ENCODE data around the gene RAI14.

The RAI14 gene

GRCh38 chr5:34832568-34832967, 176.4 kb downstream of the RAI14 start:
- H3K27ac ChIP-seq = no peak overlapping the region
- no peak overlapping the region for H3K4me3 ChIP-seq (ENCODE audit: low read depth, low read length)
- H3K27me3 ChIP-seq (replicated peaks) = no peaks in the 10 kb centered on the region
- in situ Hi-C loops (cut with HindIII; ENCODE audit: low pct_ligation_motif_present, low sequenced_read_pairs) = no loop called here
- H3K36me3 ChIP-seq (replicated peaks) = peaks cover 58% of the 10 kb centered on the region
- no peak for DNase-seq
- TF ChIP-seq, protein P1, sequence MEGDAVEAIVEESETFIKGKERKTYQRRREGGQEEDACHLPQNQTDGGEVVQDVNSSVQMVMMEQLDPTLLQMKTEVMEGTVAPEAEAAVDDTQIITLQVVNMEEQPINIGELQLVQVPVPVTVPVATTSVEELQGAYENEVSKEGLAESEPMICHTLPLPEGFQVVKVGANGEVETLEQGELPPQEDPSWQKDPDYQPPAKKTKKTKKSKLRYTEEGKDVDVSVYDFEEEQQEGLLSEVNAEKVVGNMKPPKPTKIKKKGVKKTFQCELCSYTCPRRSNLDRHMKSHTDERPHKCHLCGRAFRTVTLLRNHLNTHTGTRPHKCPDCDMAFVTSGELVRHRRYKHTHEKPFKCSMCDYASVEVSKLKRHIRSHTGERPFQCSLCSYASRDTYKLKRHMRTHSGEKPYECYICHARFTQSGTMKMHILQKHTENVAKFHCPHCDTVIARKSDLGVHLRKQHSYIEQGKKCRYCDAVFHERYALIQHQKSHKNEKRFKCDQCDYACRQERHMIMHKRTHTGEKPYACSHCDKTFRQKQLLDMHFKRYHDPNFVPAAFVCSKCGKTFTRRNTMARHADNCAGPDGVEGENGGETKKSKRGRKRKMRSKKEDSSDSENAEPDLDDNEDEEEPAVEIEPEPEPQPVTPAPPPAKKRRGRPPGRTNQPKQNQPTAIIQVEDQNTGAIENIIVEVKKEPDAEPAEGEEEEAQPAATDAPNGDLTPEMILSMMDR (IDR thresholded peaks at IDR 0.05; ENCODE audit: low read depth, low read length, missing control alignments) = no peak

- Histone ChIP-seq H3K27me3 (replicated peaks) (no peaks in the 10 kb centered on the region), H3K27ac (no peak overlapping the region), H3K4me3 (ENCODE audit: low read depth, low read length) (no peak overlapping the region), H3K36me3 (replicated peaks) (peaks cover 53% of the 10 kb centered on the region)
- in situ Hi-C loops (cut with HindIII; ENCODE audit: low pct_ligation_motif_present, low sequenced_read_pairs) = no loop called here
- TF ChIP-seq, protein P1 (IDR thresholded peaks at IDR 0.05; ENCODE audit: low read depth, low read length, missing control alignments) = no peak
- DNase-seq = no peak
Measured at GRCh38 chr5:34833090-34833489, 177.0 kb downstream of the RAI14 start.

DNA sequence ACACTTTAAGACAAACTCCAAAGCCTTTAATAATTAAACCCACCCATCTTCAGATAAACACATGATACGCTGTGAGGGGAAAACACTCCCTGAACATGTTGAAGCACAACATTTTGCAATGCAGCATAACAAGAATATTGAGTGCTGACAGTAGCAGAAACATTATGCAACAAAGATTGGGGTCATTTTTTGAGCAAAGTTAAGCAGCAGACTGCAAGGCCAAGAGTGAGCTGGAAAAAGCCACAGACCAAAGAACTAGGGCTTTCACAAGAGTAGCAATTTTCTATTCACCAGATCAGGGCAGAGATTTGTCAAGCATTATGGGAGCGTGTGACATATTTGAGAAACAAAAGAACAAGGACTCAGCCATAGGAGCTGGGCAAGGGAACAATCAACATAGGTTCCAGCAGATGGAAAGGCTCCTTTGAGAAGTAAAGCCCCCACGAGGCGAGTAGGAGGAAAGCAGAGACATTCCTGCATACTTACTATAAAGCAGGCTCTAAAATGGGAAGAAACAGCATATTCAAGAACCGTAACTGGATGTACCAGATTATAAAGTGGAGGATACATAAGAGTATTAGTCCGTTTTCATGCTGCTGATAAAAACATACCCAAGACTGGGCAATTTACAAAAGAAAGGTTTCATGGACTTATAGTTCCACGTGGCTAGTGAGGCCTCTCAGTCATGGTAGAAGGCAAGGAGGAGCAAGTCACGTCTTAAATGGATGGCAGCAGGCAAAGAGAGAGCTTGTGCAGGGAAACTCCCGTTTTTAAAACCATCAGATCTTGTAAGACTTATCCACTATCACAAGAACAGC, 178.1 kb downstream of the RAI14 start:
- TF ChIP-seq, protein P1 (IDR thresholded peaks at IDR 0.05; ENCODE audit: low read depth, low read length, missing control alignments) = peak; percentile 8
- no peak overlapping the region for H3K27ac ChIP-seq
- DNase-seq = no peak
- in situ Hi-C loops (cut with HindIII; ENCODE audit: low pct_ligation_motif_present, low sequenced_read_pairs) = no loop called here
- no peaks in the 10 kb centered on the region for H3K27me3 ChIP-seq (replicated peaks)
- peaks cover 45% of the 10 kb centered on the region for H3K36me3 ChIP-seq (replicated peaks)
- no peak overlapping the region for H3K4me3 ChIP-seq (ENCODE audit: low read depth, low read length)

GRCh38 chr5:34834794-34835089, 178.6 kb downstream of the RAI14 start:
- in situ Hi-C loops (cut with HindIII; ENCODE audit: low pct_ligation_motif_present, low sequenced_read_pairs) = no loop called here
- H3K4me3 ChIP-seq (ENCODE audit: low read depth, low read length) = no peak overlapping the region
- no peak overlapping the region for H3K27ac ChIP-seq
- no peaks in the 10 kb centered on the region for H3K27me3 ChIP-seq (replicated peaks)
- H3K36me3 ChIP-seq (replicated peaks) = peaks cover 39% of the 10 kb centered on the region
- no peak for DNase-seq
- TF ChIP-seq, protein P1 (IDR thresholded peaks at IDR 0.05; ENCODE audit: low read depth, low read length, missing control alignments) = no peak

GRCh38 chr5:34835664-34836063, 179.5 kb downstream of the RAI14 start:
- TF ChIP-seq, protein P1 (IDR thresholded peaks at IDR 0.05; ENCODE audit: low read depth, low read length, missing control alignments) = no peak
- in situ Hi-C loops (cut with HindIII; ENCODE audit: low pct_ligation_motif_present, low sequenced_read_pairs) = no loop called here
- Histone ChIP-seq H3K4me3 (ENCODE audit: low read depth, low read length) (no peak overlapping the region), H3K27me3 (replicated peaks) (no peaks in the 10 kb centered on the region), H3K36me3 (replicated peaks) (peaks cover 30% of the 10 kb centered on the region), H3K27ac (no peak overlapping the region)
- DNase-seq = no peak
